HepG2 (cell line): ENCODE results near the gene RACGAP1. TPM values are rescaled to one million over a fixed set of nuclear protein-coding genes. Genes with fewer than 3 reads are reported as not detected.

Experiments used
- ATAC-seq: fragments of 200-7000 bp; cut with Tn5 transposase; 3 replicates; pipeline ENCODE4 v1.9.1; 2020; ENCODE audit warnings: mild to moderate bottlenecking, moderate library complexity
- BruUV-seq: library from RNA; stranded (reverse); fragments of 400-500 nt; replicated peaks from 2 replicates; lab custom pipeline; 2021; lab: Mats Ljungman, UMichigan
- CTCF ChIA-PET: fragments of 300-600 bp; formaldehyde crosslinking; extraction: SDS; loops from one replicate; lab custom pipeline; 2021; ENCODE audit warnings: low total read pairs, inconsistent platforms, low intra/inter-chr PET ratio; lab: Yijun Ruan, JAX
- POLR2A ChIA-PET: fragments of 350-600 bp; sonication (Branson Sonifier 250); formaldehyde crosslinking; loops from one replicate; lab custom pipeline; 2020; ENCODE audit warnings: antibody characterized with exemption, inconsistent platforms; lab: Yijun Ruan, JAX
- DNase-seq: peaks from one replicate; pipeline ENCODE4 v3.0.0-alpha.2; 2015; ENCODE audit warnings: low spot score
- FAIRE-seq: peaks from 3 replicates; lab custom pipeline; 2011; peaks lifted over from hg19 to GRCh38; lab: Jason Lieb, UNC
- H2AFZ ChIP-seq: one replicate; pipeline ENCODE4 v1.6.1; 2011; ENCODE audit warnings: low read length, inconsistent platforms
- H3K27ac ChIP-seq: fragments of 300-600 bp; 3 replicates; pipeline ENCODE4 v1.8.0; 2011; ENCODE audit warnings: mixed run types, mild to moderate bottlenecking, mixed read lengths, low read length, inconsistent platforms; ENCODE audit not compliant: insufficient read depth; ENCODE audit errors: extremely low read length
- H3K27me3 ChIP-seq, 2 experiments: fragments of 200-600 bp in 1 of 2; 2 replicates in 1 of 2; 3 replicates in 1 of 2; pipeline versions ENCODE4 v1.6.0 to v1.8.0; 2011; ENCODE audit warnings: low read length in 2 of 2, mild to moderate bottlenecking in 2 of 2, moderate library complexity in 2 of 2, inconsistent platforms in 1 of 2; ENCODE audit not compliant: insufficient read depth in 2 of 2, control insufficient read depth in 1 of 2
- H3K36me3 ChIP-seq, 2 experiments: fragments of 200-600 bp in 1 of 2; replicated peaks in 1 of 2; 2 replicates in 1 of 2; 3 replicates in 1 of 2; pipeline versions ENCODE4 v1.5.1 to v1.8.0; 2011; ENCODE audit warnings: low read length in 2 of 2, inconsistent platforms in 1 of 2; ENCODE audit not compliant: insufficient read depth in 2 of 2, control insufficient read depth in 1 of 2
- H3K4me1 ChIP-seq: 2 replicates; pipeline ENCODE4 v1.5.1; 2012; ENCODE audit warnings: low read length, inconsistent platforms; ENCODE audit not compliant: insufficient read depth
- H3K4me2 ChIP-seq: 2 replicates; pipeline ENCODE4 v1.6.0; 2011; ENCODE audit warnings: low read depth, low read length, inconsistent platforms
- H3K4me3 ChIP-seq, 3 experiments: fragments of 200-600 bp in 1 of 3; sonication (generic), shearing (Covaris generic) in 1 of 3; replicated peaks in 1 of 3; 2 replicates each; pipeline ENCODE4 v1.5.1; 2011 to 2016; ENCODE audit warnings: low read length in 3 of 3, inconsistent platforms in 2 of 3, low read depth in 2 of 3, mild to moderate bottlenecking in 2 of 3, control low read depth in 1 of 3, mixed read lengths in 1 of 3; ENCODE audit not compliant: insufficient read depth in 1 of 3
- H3K79me2 ChIP-seq: one replicate; pipeline ENCODE4 v1.6.1; 2011; ENCODE audit warnings: low read length, inconsistent platforms; ENCODE audit not compliant: insufficient read depth
- H3K9ac ChIP-seq: 2 replicates; pipeline ENCODE4 v1.6.0; 2011; ENCODE audit warnings: mild to moderate bottlenecking, low read depth, low read length, inconsistent platforms; ENCODE audit not compliant: insufficient read depth
- H3K9me3 ChIP-seq: 2 replicates; pipeline ENCODE4 v1.5.1; 2012; ENCODE audit warnings: mild to moderate bottlenecking, low read length
- H4K20me1 ChIP-seq: 2 replicates; pipeline ENCODE4 v1.6.0; 2011; ENCODE audit warnings: inconsistent platforms, mild to moderate bottlenecking, low read length, moderate library complexity; ENCODE audit not compliant: insufficient read depth
- CHCHD3 ChIP-seq: sonication (generic); formaldehyde crosslinking; IDR thresholded peaks from 2 replicates; pipeline ENCODE4 v1.8.0; 2022; ENCODE audit warnings: mild to moderate bottlenecking, missing genetic modification reagents, moderate library complexity
- DNMT1 ChIP-seq: sonication (generic); formaldehyde crosslinking; IDR thresholded peaks from 2 replicates; pipeline ENCODE4 v1.5.1; 2020; ENCODE audit warnings: mild to moderate bottlenecking, missing genetic modification reagents
- DNMT3B ChIP-seq: conservative IDR thresholded peaks from 2 replicates; pipeline ENCODE4 v1.6.1; 2016; ENCODE audit warnings: missing biosample characterization, control low read depth
- GATAD2A ChIP-seq: IDR thresholded peaks from 2 replicates; pipeline ENCODE4 v1.6.1; 2016
- HCFC1 ChIP-seq: fragments of 150-350 bp; IDR thresholded peaks from 2 replicates; pipeline ENCODE4 v1.6.1; 2014; ENCODE audit warnings: low read depth, low read length
- RFX3 ChIP-seq: IDR thresholded peaks from 2 replicates; pipeline ENCODE4 v1.6.1; 2016; ENCODE audit warnings: missing biosample characterization, missing genetic modification reagents
- RFXANK ChIP-seq: IDR thresholded peaks from 2 replicates; pipeline ENCODE4 v1.6.1; 2016
- SMYD3 ChIP-seq: sonication (generic); formaldehyde crosslinking; IDR thresholded peaks from 2 replicates; pipeline ENCODE4 v1.8.1; 2023; ENCODE audit warnings: mild to moderate bottlenecking, missing genetic modification reagents
- SOX5 ChIP-seq: IDR thresholded peaks from 2 replicates; pipeline ENCODE4 v1.6.1; 2016; ENCODE audit warnings: borderline replicate concordance
- SOX6 ChIP-seq, 2 experiments: fragments of 450-650 bp in 1 of 2; sonication (generic) in 1 of 2; formaldehyde crosslinking in 1 of 2; IDR thresholded peaks; 2 replicates each; pipeline versions ENCODE4 v1.4.0 to v1.6.1; 2017 to 2020; ENCODE audit warnings: antibody characterized with exemption in 1 of 2, mild to moderate bottlenecking in 1 of 2, missing genetic modification reagents in 1 of 2
- SP5 ChIP-seq: IDR thresholded peaks from 2 replicates; pipeline ENCODE4 v1.6.1; 2016; ENCODE audit warnings: low read depth, borderline replicate concordance
- SRSF1 ChIP-seq: fragments of 200-400 bp; formaldehyde crosslinking; optimal IDR thresholded peaks from 2 replicates; pipeline ENCODE3; 2017; ENCODE audit warnings: mild to moderate bottlenecking, low read depth, low read length, moderate library complexity
- ZFP62 ChIP-seq: sonication (generic); formaldehyde crosslinking; IDR thresholded peaks from 2 replicates; pipeline ENCODE4 v1.4.0; 2020; ENCODE audit warnings: missing genetic modification reagents
- ZNF253 ChIP-seq: sonication (generic); formaldehyde crosslinking; IDR thresholded peaks from 2 replicates; pipeline ENCODE4 v1.8.0; 2022; ENCODE audit warnings: mild to moderate bottlenecking, missing genetic modification reagents, borderline replicate concordance
- ZNF333 ChIP-seq: sonication (generic); formaldehyde crosslinking; IDR thresholded peaks from 2 replicates; pipeline ENCODE4 v1.4.0; 2020; ENCODE audit warnings: mild to moderate bottlenecking, missing genetic modification reagents, borderline replicate concordance
- ZNF777 ChIP-seq: sonication (generic); formaldehyde crosslinking; IDR thresholded peaks from 2 replicates; pipeline ENCODE4 v1.4.0; 2020; ENCODE audit warnings: missing genetic modification reagents
- WGBS: methylation state at CpG from one replicate; pipeline ENCODE4 v1.1.6; 2017; ENCODE audit warnings: low lambda C conversion rate; 5-methylcytosine and 5-hydroxymethylcytosine counted together
- in situ Hi-C: cut with HindIII; loops from 2 replicates; pipeline ENCODE4 v1.10.0; 2017; ENCODE audit warnings: low pct_unique_long_range_greater_than_20kb; ENCODE audit not compliant: extremely low pct_ligation_motif_present
- intact Hi-C: fragments of 100-400 bp; cut with micrococcal nuclease; formaldehyde crosslinking; loops from one replicate; pipeline ENCODE4 v1.10.0; 2022; ENCODE audit not compliant: unreplicated experiment
- polyA plus RNA-seq, 8 experiments: library from polyadenylated mRNA; depleted of rRNA in 3 of 8; stranded (reverse) in 7 of 8; unstranded in 1 of 8; fragments of >200 nt; fragmentation: Illumina TruSeq in 4 of 8; extraction: Trizol in 4 of 8; gene quantifications; 2 replicates each; pipeline versions ENCODE4 v1.2.1 to v1.2.3, GENCODE V29; 2011 to 2016; ENCODE audit warnings: low read depth in 4 of 8, missing spikeins in 1 of 8, mixed read lengths in 1 of 8; ENCODE audit not compliant: insufficient read depth in 1 of 8
- total RNA-seq, 5 experiments: library from RNA; depleted of rRNA; stranded (reverse); fragments of >200 nt; fragmentation: Illumina TruSeq; extraction: Trizol; gene quantifications; 2 replicates each; pipeline ENCODE4 v1.2.3, GENCODE V29; 2016; ENCODE audit warnings: low read depth in 1 of 5
- TF ChIP-seq, protein P1 (sequence below): sonication (generic); formaldehyde crosslinking; IDR thresholded peaks from 2 replicates; pipeline ENCODE4 v1.4.0; 2020; ENCODE audit warnings: missing genetic modification reagents
- TF ChIP-seq, protein P2 (sequence below): sonication (generic); formaldehyde crosslinking; IDR thresholded peaks from 2 replicates; pipeline ENCODE4 v1.5.1; 2020; ENCODE audit warnings: mild to moderate bottlenecking, missing genetic modification reagents
- TF ChIP-seq, protein P3 (sequence below): sonication (generic); formaldehyde crosslinking; IDR thresholded peaks from 2 replicates; pipeline ENCODE4 v1.4.0; 2020; ENCODE audit warnings: mild to moderate bottlenecking, missing genetic modification reagents

The RACGAP1 gene
- total and polyA plus RNA-seq, 2 of the 13 experiments (the other 11 are each of a cell fraction or from before 2014, with no cell fraction given) = 16.7 to 57.9 TPM

DNA sequence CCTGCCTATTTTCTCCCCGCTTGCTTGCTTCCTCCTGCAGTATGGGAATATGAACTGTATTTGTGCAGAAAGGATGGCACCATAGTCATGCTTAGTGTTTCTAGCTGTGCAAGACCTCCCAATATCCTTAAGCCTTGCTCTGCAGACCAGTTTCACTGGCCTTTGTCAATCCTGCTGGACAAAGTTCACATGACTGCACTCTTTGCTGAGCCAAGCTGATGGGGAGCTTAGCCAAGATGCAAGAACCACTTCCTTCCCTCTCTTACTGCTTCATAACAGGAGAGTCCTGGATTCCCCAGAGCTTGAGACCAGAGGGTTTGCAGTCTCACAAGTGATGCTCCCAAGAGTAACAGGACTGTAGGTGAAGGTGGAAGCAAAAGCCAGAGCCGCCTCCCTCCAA lies 35.9 kb upstream of the RACGAP1 start:
- H3K4me2 ChIP-seq = no peak overlapping the region
- intact Hi-C loops (no loop called here), in situ Hi-C loops (no loop called here)
- ATAC-seq (no peak), FAIRE-seq (no peak), DNase-seq (no peak)
- no TSS peak for BruUV-seq
- POLR2A ChIA-PET = no interaction called here
- no peaks in the 10 kb centered on the region for H3K36me3 ChIP-seq
- no peak overlapping the region for H2AFZ ChIP-seq
- no peaks in the 10 kb centered on the region for H4K20me1 ChIP-seq
- H3K9me3 ChIP-seq = no peaks in the 10 kb centered on the region
- peaks cover 8 to 27% of the 10 kb centered on the region in 2 experiments; a peak in 4 of 5 replicates for H3K27me3 ChIP-seq
- H3K79me2 ChIP-seq = no peaks in the 10 kb centered on the region
- peaks cover 17% of the 10 kb centered on the region for H3K4me1 ChIP-seq
- H3K9ac ChIP-seq = no peak overlapping the region
- H3K4me3 ChIP-seq = no peak overlapping the region
- no peak for TF ChIP-seq SOX6 (IDR thresholded peaks at IDR 0.05)
- TF ChIP-seq SOX6 (CRISPR knock-in tag; IDR thresholded peaks at IDR 0.05) = no peak
- TF ChIP-seq ZFP62 (CRISPR knock-in tag) = no peak
- TF ChIP-seq SOX5 (CRISPR knock-in tag) = no peak
- no peak for TF ChIP-seq HCFC1
- TF ChIP-seq ZNF777 (CRISPR knock-in tag) = no peak
- TF ChIP-seq ZNF333 (CRISPR knock-in tag) = no peak
- TF ChIP-seq DNMT1 (CRISPR knock-in tag) = no peak
- TF ChIP-seq SRSF1 = no peak
- TF ChIP-seq CHCHD3 (CRISPR knock-in tag) = no peak
- no peak for TF ChIP-seq ZNF253 (CRISPR knock-in tag)
- no peak overlapping the region for H3K27ac ChIP-seq
- CTCF ChIA-PET = no interaction called here
- 82% methylated on average over 2 of the region's 2 CpGs for WGBS

DNA sequence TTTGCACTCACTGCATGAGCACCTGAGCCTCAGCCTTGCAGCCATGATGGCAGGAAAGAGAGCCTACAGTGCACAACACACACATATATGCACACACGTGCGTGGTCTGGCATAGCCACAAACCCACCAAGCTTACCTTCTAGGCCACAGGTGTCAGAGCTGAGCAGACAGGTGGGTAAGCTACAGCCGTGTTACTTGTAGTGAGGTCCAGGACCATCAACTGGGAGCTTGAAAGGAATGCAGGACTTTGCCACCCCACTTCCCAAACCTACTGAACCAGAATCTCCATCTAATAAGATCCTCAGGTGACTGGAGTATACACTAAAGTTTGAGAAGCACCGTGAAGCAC lies 34.8 kb upstream of the RACGAP1 start:
- H3K4me1 ChIP-seq = peaks cover 24% of the 10 kb centered on the region
- no peaks in the 10 kb centered on the region for H3K36me3 ChIP-seq
- H3K4me3 ChIP-seq = no peak overlapping the region
- H3K27ac ChIP-seq = no peak overlapping the region
- no TSS peak for BruUV-seq
- H3K9me3 ChIP-seq = no peaks in the 10 kb centered on the region
- no peaks in the 10 kb centered on the region for H4K20me1 ChIP-seq
- FAIRE-seq (no peak), ATAC-seq (no peak), DNase-seq (no peak)
- H2AFZ ChIP-seq = no peak overlapping the region
- WGBS = 29% methylated on average over 1 of the region's 4 CpGs
- H3K27me3 ChIP-seq = peaks cover 9 to 28% of the 10 kb centered on the region in 2 experiments; a peak in 4 of 5 replicates
- intact Hi-C loops = no loop called here
- H3K4me2 ChIP-seq = no peak overlapping the region
- CTCF ChIA-PET = no interaction called here
- in situ Hi-C loops = no loop called here
- H3K79me2 ChIP-seq = no peaks in the 10 kb centered on the region
- POLR2A ChIA-PET = no interaction called here
- H3K9ac ChIP-seq = no peak overlapping the region
- TF ChIP-seq SMYD3 (CRISPR knock-in tag) (no peak), RFXANK (CRISPR knock-in tag) (no peak), RFX3 (CRISPR knock-in tag) (no peak), SP5 (CRISPR knock-in tag) (no peak), DNMT3B (CRISPR knock-in tag) (no peak), GATAD2A (CRISPR knock-in tag) (no peak)
- TF ChIP-seq, protein P1, sequence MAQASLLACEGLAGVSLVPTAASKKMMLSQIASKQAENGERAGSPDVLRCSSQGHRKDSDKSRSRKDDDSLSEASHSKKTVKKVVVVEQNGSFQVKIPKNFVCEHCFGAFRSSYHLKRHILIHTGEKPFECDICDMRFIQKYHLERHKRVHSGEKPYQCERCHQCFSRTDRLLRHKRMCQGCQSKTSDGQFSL (CRISPR knock-in tag) = no peak
- TF ChIP-seq, protein P2, sequence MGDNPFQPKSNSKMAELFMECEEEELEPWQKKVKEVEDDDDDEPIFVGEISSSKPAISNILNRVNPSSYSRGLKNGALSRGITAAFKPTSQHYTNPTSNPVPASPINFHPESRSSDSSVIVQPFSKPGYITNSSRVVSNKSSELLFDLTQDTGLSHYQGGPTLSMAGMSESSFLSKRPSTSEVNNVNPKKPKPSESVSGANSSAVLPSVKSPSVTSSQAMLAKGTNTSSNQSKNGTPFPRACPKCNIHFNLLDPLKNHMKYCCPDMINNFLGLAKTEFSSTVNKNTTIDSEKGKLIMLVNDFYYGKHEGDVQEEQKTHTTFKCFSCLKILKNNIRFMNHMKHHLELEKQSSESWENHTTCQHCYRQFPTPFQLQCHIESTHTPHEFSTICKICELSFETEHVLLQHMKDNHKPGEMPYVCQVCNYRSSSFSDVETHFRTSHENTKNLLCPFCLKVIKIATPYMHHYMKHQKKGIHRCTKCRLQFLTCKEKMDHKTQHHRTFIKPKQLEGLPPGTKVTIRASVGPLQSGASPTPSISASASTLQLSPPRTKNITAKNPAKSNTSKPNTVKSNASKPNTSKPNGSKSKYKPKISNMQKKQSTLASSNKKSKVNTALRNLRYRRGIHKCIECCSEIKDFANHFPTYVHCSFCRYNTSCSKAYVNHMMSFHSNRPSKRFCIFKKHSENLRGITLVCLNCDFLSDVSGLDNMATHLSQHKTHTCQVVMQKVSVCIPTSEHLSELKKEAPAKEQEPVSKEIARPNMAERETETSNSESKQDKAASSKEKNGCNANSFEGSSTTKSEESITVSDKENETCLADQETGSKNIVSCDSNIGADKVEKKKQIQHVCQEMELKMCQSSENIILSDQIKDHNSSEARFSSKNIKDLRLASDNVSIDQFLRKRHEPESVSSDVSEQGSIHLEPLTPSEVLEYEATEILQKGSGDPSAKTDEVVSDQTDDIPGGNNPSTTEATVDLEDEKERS (CRISPR knock-in tag) = no peak
- TF ChIP-seq, protein P3, sequence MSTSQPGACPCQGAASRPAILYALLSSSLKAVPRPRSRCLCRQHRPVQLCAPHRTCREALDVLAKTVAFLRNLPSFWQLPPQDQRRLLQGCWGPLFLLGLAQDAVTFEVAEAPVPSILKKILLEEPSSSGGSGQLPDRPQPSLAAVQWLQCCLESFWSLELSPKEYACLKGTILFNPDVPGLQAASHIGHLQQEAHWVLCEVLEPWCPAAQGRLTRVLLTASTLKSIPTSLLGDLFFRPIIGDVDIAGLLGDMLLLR = no peak
